Measurements from ENCODE around the gene SF3A2.

SF3A2 gene

DNA sequence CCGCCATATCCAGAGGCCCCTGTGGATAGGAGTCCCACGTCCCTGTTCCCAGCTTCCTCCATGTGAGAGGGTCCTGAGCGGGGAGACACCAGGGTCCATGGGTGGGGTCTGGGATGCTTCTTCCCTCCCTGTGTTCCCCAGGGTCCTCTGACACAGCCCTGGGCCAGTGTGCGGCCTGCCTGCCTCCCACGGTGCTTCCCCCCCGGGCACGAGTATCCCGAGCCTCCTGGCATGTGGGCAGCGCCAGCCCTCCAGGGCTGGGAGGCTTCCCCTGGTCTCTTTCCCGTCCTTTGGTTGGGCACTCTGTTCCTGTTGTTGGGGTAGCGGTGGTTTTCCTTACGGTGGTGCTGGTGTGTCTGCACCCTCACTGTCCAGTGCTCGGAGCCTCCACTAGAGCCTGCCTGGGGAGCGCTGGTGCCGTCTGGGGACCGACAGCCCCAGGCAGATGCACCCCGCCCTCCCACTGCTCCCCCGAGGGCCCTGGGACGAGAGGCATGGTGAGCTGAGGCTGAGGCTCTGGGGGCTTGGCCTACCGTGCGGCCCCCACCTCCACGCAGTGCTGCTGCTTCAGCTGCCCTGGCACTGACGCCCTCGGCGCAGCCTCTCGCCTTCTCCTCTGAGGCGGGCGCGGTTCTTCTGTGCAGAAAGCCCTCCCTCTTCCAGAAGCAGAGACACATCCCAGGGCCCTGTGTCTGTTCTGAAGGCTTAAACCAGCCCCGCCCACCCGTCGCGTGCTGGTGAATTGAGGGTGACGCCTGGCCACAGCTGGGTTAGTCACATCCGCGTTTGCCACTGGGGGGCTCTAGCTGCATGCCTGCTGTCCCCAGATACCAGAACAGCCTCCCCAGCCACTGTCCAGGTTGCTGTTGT is 28.4 kb upstream of the SF3A2 start:
- in situ Hi-C loops (cut with HindIII; ENCODE audit: low sequenced_read_pairs) = no loop called here

DNA sequence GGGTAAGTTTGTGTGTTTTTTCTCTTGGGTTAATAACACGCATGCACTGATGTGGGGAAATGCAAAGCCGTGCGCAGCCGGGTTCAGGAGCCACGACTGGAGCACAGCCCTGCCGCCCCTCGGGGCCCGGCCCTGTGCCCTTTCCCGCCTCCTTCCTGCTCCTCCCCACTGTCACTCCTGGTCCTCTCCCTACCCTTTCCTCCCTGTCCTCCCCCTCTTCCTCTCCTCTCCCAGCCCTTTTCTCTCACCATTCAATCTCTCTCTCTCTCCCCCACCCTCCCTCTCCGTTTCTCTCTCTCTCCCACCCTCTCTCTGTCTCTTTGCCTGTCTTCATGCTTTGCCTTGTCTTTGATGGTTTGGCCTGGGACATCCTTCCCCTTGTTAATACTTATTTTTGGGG is 27.6 kb upstream of the SF3A2 start:
- in situ Hi-C loops (cut with HindIII; ENCODE audit: low sequenced_read_pairs) = no loop called here

DNA sequence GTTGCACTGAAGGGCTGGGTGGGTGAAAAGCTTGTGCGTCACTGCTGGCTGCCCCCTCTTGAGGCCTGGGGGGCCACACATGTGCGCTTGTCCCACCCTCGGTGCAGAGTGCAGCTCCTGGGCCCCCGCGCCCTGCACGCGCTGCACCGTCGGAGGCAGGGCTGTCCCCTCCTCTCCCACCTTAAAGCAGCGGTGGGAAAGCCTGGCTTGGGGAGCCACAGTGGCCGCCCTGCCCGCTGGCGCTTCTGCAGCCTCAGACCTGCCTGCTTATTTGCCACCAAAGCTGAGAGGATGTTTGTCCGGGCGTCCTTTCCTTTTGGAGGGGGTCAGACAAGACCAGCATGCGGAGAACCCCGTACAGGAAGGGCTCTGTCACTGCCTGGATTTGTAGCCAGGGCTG is 27.2 kb upstream of the SF3A2 start:
- in situ Hi-C loops (cut with HindIII; ENCODE audit: low sequenced_read_pairs) = no loop called here

DNA sequence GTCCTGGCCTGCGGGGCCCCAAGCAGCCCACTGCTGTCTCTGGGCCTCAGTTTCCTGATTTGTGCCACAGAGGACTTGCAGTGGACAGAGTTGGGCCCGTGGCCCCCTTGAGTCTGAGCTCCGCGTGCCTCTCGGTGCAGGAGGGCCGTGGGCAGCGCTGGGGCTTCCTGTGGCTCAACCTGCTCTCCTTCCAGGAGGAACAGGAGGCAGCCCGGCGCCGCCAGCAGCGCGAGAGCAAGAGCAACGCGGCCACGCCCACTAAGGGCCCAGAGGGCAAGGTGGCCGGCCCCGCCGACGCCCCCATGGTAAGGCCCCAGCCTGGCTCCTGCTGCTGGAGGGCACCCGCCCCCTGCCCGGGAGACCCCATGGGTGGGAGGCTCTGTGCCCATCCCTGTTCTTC is 26.4 kb upstream of the SF3A2 start:
- in situ Hi-C loops (cut with HindIII; ENCODE audit: low sequenced_read_pairs) = loop anchor here (5.0 kb wide), 3 partner anchors 38 to 117 kb away; partner anchors contain the start of genes LSM7 and SPPL2B

DNA sequence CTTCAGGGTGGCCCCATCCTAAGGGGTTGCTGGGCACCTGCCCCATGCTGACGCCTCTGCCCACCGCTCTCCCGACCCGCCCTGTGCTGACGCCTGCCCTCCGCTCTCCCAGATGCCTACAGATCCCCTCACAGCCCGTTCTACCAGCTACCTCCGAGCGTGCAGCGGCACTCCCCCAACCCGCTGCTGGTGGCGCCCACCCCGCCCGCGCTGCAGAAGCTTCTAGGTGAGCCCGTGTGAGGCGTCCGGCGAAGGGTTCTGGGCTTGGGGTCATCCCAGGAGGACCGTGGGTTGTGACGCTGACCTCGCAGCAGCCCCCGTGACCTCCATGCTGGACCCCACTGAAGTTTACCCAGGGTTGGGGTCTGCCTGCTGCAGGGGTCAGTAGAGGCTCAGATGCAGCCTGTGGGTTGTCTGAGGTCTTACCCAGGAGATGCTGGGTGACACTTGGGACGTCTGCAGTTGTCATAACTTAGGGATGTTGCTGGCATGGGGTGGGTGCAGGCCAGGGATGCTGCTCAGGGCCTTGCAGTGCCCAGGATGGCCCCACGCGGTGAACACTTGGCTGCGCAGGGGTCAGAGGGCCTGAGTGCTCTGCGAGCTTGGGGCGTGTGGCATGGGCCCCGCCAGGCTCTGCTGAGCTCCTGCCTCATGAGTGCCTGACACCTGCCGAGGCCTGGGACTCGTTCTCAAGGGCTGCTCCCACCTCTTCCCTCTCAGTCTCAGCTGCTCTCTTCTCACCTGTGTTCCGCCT is 25.5 kb upstream of the SF3A2 start:
- in situ Hi-C loops (cut with HindIII; ENCODE audit: low sequenced_read_pairs) = loop anchor here (5.0 kb wide), 3 partner anchors 39 to 116 kb away; partner anchors contain the start of genes LSM7 and SPPL2B

DNA sequence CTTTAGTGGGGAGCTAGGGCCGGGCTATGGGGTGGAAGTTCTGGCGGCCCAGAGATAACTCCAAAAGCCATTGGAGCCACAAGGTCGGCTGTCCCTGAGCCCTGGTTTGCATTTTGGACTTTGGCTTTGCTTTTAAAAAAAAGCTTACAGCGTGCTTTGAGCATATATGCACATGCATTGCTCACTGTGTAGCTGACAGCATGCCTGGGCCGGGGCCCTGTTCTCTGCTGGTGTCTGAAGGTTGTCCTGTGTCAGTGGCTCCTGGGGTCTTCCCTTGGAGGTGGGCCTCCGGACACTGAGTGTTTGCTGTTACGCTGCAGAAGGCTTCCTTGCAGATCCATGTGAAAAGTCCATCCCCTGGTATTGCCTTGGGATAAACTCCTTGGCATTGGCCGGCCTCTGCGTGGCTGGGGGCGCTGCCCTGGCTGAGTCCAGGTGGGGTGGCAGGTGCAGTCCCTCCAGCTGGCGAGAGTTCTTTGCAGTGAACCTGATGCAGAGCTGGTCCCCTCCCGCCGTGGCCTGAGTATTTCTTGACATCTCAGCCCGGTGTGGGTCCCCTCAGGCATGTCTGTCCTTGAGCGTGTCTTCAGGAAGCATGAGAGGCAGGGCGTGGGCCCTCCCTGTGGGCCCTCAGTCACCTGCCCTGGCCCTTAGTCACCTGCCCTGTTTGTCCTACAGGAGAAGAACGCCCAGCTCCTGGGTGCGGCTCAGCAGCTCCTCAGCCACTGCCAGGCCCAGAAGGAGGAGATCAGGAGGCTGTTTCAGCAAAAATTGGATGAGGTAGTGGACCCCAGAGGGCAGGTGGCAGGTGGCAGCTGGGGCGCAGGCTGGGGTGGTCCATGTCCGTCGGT is 23.5 kb upstream of the SF3A2 start:
- in situ Hi-C loops (cut with HindIII; ENCODE audit: low sequenced_read_pairs) = loop anchor here (5.0 kb wide), 3 partner anchors 41 to 114 kb away; partner anchors contain the start of genes LSM7 and SPPL2B

DNA sequence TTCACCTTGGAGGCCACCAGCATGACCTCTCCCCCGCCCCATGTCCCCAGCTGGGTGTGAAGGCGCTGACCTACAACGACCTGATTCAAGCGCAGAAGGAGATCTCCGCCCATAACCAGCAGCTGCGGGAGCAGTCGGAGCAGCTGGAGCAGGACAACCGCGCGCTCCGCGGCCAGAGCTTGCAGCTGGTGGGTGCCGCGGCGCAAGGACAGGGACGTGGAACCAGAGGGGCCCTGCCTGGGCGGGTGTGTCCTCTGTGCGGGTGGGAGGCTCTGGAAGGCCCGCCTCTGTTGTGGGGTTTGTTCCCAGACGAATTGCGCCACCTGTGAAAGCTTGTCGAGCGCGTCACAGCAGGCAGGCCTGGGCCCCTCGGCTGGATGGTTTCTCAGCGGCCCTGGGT is 22.8 kb upstream of the SF3A2 start:
- in situ Hi-C loops (cut with HindIII; ENCODE audit: low sequenced_read_pairs) = loop anchor here (5.0 kb wide), 3 partner anchors 41 to 114 kb away; partner anchors contain the start of genes LSM7 and SPPL2B

DNA sequence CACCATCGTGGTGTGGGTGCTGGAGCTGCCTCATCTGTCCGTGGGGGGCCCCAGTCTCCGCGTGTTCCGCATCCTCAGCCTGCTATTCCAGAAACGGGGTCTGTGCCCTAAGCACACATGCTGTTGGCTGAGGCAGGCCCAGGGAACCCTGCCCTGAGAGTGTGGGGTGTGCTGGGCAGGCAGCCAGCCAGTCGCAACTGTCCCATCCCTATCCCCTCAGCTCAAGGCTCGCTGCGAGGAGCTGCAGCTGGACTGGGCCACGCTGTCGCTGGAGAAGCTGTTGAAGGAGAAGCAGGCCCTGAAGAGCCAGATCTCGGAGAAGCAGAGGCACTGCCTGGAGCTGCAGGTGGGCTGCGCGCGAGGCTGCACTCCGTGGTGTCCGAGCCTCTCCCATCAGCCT is 22.4 kb upstream of the SF3A2 start:
- in situ Hi-C loops (cut with HindIII; ENCODE audit: low sequenced_read_pairs) = loop anchor here (5.0 kb wide), 3 partner anchors 42 to 113 kb away; partner anchors contain the start of genes LSM7 and SPPL2B

DNA sequence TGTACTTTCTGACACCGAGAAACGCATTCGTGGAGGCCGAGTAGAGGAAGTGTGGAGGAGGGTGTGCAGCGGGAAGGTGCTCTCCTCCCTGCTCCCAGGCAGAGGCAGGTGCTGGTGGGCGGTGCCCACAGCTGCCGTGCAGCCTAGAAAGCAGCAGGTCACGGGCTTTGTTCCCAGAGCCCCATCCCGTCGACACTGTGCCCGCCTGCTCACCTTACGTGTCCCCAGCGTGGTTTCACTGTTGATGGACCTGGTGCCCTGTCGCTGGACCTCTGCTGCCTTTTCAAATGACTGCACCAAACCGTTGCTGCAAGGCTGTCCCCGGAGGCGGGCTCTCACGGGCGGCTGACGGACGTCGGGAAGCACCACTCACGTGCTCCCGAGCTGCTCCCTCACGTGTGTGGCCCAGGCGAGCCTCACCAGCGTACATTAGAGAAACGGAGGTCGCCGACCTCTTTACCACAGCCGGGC is 21.3 kb upstream of the SF3A2 start:
- in situ Hi-C loops (cut with HindIII; ENCODE audit: low sequenced_read_pairs) = no loop called here

DNA sequence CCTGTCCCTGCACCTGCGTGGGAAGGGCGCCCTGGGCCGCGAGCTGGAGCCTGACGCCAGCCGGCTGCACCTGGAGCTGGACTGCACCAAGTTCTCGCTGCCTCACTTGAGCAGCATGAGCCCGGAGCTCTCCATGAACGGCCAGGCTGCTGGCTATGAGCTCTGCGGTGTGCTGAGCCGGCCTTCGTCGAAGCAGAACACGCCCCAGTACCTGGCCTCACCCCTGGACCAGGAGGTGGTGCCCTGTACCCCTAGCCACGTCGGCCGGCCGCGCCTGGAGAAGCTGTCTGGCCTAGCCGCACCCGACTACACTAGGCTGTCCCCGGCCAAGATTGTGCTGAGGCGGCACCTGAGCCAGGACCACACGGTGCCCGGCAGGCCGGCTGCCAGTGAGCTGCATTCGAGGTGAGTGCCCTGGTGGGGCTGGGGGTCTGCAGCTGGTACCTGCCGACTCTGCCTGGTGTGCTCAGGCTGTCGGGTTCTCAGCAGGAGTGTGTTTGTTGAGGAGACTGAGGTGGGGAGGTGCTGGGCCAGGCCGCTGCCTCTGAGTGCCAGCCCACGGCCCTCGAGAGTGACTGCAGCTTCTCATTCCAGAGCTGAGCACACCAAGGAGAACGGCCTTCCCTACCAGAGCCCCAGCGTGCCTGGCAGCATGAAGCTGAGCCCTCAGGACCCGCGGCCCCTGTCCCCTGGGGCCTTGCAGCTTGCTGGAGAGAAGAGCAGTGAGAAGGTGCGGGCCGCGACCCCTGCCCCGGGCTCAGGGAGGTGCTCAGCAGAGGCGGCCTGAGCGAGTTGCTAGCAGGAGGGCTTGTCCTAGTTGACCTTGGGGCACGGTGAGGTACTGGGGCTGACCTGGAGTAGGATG is 20.0 kb upstream of the SF3A2 start:
- in situ Hi-C loops (cut with HindIII; ENCODE audit: low sequenced_read_pairs) = no loop called here

DNA sequence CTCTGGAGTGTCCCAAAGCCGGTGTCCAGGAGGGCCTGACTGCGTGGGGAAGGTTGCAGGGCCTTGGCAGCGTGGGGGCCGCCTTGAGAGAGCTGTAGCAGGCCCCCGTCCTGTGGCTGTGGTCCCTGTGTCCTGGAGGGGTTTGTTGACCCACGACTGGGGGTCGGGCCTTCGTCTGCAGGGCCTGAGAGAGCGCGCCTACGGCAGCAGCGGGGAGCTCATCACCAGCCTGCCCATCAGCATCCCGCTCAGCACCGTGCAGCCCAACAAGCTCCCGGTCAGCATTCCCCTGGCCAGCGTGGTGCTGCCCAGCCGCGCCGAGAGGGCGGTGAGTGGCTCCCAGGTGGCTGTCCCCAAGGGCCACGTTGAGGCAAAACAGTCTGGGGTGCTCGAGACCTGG is 19.0 kb upstream of the SF3A2 start:
- in situ Hi-C loops (cut with HindIII; ENCODE audit: low sequenced_read_pairs) = no loop called here

DNA sequence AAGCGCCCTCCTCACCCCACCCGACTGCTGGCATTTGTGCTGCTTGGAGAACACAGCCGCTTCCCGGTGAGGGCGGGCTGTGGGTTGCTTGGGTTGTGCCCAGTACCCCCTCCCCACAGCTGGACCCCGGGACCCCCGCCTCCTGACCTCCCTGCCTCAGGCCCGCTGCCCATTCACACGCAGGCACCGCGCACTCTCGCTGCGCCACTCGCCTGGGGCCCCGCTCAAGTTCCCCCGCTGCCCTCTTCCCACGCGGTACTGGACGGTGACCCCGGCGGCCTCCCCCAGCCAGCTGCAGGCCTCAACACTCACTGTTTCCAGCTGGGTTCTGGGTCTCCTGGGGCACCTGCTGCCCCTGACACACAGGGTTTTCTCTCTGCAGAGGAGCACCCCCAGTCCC is 16.9 kb upstream of the SF3A2 start:
- in situ Hi-C loops (cut with HindIII; ENCODE audit: low sequenced_read_pairs) = loop anchor here (10.0 kb wide), 1 partner anchor 225 kb away; no protein-coding TSS in a partner anchor

DNA sequence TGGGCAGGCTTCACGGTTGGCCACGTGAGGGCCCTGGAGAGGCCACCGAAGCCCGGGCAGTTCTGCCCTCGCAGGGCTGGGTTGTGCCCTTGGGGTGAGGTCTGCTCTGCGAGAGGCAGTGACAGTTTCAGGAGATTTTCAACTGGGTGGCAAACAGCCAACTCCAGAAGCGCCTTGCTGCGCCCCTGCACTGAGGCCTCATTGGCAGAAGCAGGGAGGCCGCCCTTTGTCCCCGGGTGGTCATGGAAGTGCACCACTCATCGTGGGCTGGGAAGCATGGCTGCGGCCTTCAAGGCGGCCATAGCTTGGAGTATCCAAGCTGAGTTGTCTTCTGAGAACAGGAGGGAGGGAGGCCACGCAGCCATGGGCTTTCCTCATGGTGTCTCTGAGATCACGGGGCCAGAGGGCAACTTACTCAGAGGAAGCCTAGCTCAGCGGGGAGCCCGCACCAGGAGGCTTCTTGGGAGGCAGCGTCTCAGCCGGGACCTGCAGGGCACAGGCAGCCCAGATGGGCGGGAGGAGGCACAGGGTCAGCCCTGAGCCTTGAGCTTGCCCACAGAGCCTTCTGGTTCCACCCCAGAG is 15.3 kb upstream of the SF3A2 start:
- in situ Hi-C loops (cut with HindIII; ENCODE audit: low sequenced_read_pairs) = loop anchor here (10.0 kb wide), 1 partner anchor 227 kb away; no protein-coding TSS in a partner anchor

DNA sequence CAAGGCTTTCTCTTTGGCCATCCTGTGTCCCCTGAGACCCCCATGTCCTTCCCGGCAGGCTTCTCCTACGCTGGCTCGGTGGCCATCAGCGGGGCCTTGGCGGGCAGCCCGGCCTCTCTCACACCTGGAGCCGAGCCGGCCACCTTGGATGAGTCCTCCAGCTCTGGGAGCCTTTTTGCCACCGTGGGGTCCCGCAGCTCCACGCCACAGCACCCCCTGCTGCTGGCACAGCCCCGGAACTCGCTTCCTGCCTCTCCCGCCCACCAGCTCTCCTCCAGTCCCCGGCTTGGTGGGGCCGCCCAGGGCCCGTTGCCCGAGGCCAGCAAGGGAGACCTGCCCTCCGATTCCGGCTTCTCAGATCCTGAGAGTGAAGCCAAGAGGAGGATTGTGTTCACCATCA is 14.7 kb upstream of the SF3A2 start:
- in situ Hi-C loops (cut with HindIII; ENCODE audit: low sequenced_read_pairs) = loop anchor here (10.0 kb wide), 1 partner anchor 227 kb away; no protein-coding TSS in a partner anchor

DNA sequence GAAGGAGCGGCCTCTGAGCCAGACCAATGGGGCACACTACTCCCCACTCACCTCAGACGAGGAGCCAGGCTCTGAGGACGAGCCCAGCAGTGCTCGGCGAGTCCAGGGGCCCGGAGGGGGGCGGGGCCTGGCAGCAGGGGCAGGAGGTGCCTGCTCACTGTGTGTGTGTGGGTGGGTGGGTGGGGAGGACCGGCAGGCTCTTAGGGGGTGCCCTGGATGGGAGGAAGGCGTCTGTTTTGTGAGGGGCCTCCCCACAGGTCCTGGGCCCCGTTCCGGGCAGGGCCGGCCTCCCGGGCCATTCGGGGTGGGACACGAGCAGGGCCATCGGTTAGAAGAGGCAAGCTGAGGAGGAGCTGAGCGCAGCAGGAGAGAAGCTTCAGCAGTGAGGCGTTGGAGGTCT is 13.2 kb upstream of the SF3A2 start:
- in situ Hi-C loops (cut with HindIII; ENCODE audit: low sequenced_read_pairs) = loop anchor here (10.0 kb wide), 1 partner anchor 229 kb away; no protein-coding TSS in a partner anchor

DNA sequence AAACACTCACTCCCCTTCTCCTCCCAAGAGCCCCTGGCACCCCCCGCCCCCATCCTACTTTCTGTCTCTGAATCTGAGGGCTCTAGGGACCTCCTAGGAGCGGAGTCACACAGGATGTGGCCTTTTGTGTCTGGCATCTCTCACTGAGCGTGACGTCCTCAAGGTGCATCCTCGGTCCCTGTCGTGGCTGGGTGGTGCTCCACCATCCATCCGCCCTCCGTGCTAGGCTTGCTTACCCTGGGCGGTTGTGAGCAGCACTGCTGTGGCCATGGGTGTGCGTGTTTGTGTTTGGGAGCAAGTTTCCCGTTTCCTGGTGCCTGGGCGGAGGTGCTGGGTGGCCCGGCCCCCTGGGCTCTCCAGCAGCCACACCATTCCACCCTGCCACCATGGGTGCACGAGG is 12.7 kb upstream of the SF3A2 start:
- in situ Hi-C loops (cut with HindIII; ENCODE audit: low sequenced_read_pairs) = loop anchor here (10.0 kb wide), 1 partner anchor 229 kb away; no protein-coding TSS in a partner anchor

DNA sequence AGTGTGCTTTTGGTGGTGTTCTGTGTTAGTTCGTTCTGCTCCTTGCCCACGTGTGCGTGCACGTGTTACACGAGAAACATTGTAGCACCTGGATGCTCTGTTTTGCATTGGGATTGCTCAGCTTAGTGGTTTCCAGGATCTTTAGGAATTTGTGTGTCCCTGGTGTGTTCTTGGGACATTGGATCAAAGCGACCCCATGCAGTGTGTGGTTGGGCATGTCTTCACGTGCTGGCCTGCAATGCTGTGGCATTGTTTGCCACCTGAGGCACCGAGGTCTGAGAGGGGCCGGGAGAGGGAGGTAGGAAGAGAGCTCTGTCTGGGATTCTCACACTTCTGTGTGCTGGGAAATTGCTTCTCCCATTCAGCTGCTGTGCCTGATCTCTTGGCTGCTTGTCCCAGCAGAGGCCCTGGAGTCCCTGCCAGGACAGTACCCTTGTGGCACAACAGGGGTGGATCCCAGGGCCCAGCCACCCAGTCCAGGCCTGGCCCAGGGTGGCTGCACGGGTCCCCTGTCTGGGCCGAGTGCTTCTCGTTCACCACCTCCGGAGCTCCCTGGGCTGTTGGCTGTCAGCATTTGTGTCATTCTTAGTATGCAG is 11.8 kb upstream of the SF3A2 start:
- in situ Hi-C loops (cut with HindIII; ENCODE audit: low sequenced_read_pairs) = loop anchor here (5.0 to 10.0 kb wide), 2 partner anchors 108 to 230 kb away; no protein-coding TSS in a partner anchor

DNA sequence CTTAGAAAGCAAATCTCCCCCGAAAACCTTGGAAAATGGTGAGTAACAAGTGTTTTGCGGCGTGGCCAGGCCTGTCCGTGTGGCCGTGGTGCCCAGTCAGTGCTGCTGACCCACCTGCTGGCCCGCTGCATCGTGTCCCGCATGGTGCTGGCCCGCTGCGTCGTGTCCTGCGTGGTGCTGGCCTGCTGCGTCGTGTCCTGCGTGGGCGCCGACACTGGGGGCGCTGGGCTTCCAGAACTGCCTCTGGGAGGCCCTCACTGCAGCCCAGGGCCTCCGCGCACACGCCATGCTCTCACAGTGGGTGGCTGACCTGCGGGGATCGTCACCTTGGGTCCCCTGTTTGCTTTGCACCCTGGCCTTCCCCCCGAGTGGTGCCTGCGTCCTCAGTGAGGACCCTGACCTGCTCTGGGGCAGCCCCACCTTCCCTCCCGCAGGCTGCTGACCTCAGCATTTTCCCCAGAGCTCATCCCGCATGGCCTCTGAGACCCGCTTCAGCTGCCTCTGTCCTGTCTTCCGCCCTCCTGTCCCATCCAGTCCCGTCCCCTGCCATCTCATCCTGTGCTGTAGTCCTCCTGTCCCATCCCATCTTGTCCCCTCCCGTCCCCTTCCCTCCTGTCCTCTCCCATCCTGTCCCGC is 11.1 kb upstream of the SF3A2 start:
- in situ Hi-C loops (cut with HindIII; ENCODE audit: low sequenced_read_pairs) = loop anchor here (5.0 to 10.0 kb wide), 2 partner anchors 108 to 231 kb away; no protein-coding TSS in a partner anchor
